Cardiac fibroblast (primary cell): Measurements from ENCODE around the gene PSMG4.
"Not testable (repeated sequence)": the region's sequence is repeated elsewhere in the genome, so short reads cannot be mapped to it uniquely, and the experiment has no call there.

ENCODE experiments used
- DNase-seq, 2 donors: peaks; one replicate each; pipeline versions ENCODE4 v3.0.0 to v3.0.0-alpha.2; 2010; ENCODE audit warnings: low read depth in 2 of 2
- H3K4me3 ChIP-seq, 2 donors: replicated peaks in 1 of 2; 1 replicate in 1 of 2; 2 replicates in 1 of 2; pipeline ENCODE4 v1.5.1; 2011; ENCODE audit warnings: low read depth in 2 of 2, low read length in 2 of 2, mild to moderate bottlenecking in 2 of 2, moderate library complexity in 1 of 2
- TF ChIP-seq, protein P1 (sequence below): IDR thresholded peaks from one replicate; pipeline ENCODE4 v1.5.1; 2011; ENCODE audit warnings: low read depth, mild to moderate bottlenecking, low read length, inconsistent platforms

The PSMG4 gene

DNA sequence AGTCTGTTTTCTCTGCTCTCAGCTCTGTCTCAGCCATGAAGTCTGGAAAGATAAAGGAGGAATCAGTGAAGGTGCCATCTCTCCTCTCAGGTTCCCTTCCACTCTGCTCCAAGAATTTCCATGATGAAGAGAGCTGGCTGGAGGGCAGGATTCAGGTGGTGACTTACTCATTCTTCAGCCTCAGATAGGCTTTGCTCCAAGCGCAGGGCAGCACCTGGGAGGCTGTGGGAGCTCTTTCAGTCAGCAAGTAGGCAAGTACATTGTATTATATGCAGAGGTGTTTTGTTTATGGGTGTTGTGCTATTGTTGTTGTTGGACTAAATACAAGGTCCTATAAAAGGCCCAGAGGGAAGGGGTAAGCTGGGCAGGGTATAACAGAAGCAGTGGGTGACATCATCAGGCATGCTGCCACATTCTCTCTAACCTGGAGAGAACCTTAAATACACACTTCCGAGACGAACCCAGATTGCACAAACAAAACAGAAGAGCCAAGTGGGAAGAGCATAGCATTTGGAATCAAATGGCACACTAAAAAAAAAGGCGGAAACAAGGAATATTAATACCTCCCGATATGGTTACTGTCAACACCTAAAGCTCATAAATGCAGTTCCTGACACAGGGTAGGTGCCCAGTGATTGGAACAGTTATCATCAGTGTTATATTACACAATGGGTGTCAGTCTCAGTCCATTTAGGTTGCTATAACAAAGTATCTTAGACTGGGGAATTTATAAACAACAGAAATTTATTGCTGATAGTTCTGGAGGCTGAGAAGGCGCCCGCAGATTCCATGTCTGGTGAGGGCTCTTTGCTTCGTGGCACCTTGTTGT lies 14.5 kb upstream of the PSMG4 start:
- TF ChIP-seq, protein P1, sequence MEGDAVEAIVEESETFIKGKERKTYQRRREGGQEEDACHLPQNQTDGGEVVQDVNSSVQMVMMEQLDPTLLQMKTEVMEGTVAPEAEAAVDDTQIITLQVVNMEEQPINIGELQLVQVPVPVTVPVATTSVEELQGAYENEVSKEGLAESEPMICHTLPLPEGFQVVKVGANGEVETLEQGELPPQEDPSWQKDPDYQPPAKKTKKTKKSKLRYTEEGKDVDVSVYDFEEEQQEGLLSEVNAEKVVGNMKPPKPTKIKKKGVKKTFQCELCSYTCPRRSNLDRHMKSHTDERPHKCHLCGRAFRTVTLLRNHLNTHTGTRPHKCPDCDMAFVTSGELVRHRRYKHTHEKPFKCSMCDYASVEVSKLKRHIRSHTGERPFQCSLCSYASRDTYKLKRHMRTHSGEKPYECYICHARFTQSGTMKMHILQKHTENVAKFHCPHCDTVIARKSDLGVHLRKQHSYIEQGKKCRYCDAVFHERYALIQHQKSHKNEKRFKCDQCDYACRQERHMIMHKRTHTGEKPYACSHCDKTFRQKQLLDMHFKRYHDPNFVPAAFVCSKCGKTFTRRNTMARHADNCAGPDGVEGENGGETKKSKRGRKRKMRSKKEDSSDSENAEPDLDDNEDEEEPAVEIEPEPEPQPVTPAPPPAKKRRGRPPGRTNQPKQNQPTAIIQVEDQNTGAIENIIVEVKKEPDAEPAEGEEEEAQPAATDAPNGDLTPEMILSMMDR: no peak

DNA sequence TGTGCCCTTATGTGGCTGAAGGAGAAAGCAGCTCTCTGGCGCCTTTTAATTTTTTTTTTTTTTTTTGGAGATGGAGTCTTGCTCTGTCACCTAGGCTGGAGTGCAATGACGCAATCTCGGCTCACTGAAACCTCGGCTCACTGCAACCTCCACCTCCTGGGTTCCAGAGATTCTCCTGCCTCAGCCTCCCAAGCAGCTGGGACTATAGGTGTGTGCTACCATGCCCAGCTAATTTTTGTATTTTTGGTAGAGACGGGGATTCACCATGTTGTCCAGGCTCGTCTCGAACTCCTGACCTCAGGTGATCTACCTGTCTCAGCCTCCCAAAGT lies 13.9 kb upstream of the PSMG4 start:
- not testable (repeated sequence) for DNase-seq, H3K4me3 ChIP-seq

More for the DNA sequence above, 14.5 kb upstream of the PSMG4 start:
- no peak for DNase-seq
- no peak overlapping the region for H3K4me3 ChIP-seq

DNA sequence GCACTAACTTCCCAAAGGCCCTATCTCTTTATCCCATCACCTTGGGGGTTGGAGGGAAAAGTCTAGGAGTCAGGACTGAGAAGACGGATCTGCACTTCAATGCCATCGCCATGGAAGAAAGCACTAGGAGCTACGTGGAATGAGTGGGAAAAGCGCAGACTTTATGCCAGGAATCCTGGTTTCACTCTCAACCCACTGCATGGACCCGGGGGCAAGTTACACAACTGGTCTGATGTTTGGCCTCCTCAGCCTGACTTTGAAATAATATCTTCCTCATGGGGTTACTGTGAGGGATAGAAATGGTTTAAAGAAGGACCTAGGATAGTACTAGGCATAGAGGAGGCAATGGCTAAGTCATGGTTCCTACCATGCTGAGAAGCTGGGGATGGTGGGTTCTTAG lies 13.5 kb upstream of the PSMG4 start:
- DNase-seq: no peak
- TF ChIP-seq, protein P1: no peak
- H3K4me3 ChIP-seq: no peak overlapping the region

DNA sequence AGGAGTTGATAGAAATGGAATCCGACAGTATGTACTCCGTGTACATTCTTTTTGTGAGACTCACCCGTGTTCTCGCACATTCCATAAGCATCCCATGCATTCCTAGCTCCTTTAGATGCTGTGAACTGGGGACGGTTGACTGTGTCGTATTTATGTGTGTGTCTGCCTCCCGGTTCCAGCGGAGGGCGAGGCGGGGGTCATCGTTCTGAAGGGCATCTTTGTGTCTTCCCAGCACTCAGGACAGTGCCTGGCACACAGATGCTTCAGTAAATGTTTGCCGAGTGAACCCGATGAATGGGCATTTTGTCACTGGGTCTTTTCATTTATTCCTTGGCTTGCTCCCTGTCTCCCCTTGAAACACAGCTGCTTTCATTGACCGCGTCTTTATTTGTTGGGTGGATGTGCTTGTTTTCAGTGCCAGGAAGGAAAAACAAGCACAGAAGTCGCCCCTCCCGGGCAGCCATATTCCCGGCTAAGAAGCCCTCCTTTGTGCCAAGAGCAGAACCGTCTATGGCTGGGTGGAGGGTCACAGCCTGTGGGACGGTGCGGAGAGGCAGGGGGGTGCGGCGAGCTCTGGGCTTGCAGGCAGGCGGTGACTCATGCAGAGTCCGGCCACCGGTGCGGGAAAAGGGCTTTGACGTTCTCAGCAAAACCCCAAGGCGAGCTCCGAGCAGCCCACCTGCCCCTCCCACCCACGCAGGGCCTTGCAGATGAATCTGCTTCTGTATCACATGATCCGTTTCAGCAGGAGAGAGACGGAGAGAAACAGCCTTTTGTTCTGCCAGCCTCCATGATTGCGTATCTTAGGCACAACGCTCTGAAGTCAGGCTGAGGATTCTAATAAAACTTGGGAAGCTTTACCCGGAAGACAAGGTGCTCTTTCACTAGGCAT lies 11.2 kb upstream of the PSMG4 start:
- H3K4me3 ChIP-seq: peak overlapping the region; percentile 22 to 30
- DNase-seq: peak; percentile 78 to 86
- TF ChIP-seq, protein P1: no peak

DNA sequence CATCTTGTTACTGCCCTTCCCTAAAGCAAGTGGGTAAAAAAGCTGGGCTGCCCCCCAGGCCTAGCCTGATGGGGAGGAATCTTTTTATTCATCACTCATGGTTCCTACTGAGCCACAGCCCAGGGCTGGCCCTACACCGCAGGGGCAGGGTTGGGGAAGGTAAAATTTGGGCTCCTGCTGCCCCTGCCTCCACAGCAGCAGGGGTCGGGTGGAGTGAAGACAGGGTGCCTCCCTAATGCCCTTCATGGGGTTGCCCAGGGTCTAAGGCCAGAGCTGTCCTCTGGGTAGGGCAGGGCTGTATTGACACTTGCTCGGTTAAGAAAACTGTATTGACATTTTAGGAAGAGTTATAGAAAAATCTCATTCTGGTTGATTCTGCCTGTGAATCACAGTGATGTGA lies 8.9 kb upstream of the PSMG4 start:
- no peak for DNase-seq
- TF ChIP-seq, protein P1: no peak
- no peak overlapping the region for H3K4me3 ChIP-seq

DNA sequence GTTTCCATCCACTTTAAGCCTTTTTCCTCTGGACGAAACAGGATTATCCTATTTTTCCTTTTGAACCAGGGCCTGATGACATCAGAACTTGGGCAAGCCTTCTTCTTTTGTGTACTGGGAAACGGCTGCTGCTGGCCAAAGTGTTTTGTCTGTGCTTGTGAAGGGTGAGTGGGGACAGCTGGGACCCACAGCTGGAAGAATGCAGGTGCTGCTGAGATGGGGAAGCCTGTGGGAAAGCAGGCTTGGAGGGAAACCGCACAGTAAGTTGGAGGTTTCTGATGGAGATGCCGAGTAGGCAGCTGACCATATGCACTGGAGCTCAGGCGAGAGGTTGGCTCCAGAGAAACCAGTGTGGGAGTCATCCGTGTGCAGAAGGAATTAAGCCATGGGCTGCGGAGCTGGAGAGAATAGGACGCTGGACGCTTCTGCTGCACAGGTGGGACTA lies 8.5 kb upstream of the PSMG4 start:
- TF ChIP-seq, protein P1: no peak
- DNase-seq: peak in 1 of 2 donors; percentile 28
- H3K4me3 ChIP-seq: no peak overlapping the region
